RWPE1 (cell line): ENCODE data around the gene PRR7.

Experiments
- CTCF ChIA-PET: fragments of 350-600 bp; sonication (Branson Sonifier 250); formaldehyde crosslinking; extraction: SDS; loops from one replicate; lab custom pipeline; 2021; lab: Yijun Ruan, JAX
- POLR2A ChIA-PET: fragments of 400-600 bp; formaldehyde crosslinking; extraction: SDS; loops from one replicate; lab custom pipeline; 2020; ENCODE audit warnings: antibody characterized with exemption; ENCODE audit not compliant: low non-redundant PET; lab: Yijun Ruan, JAX
- DNase-seq: peaks from one replicate; pipeline ENCODE4 v3.0.0; 2012; ENCODE audit warnings: low spot score
- H3K27ac ChIP-seq: fragments of 450-650 bp; 2 replicates; pipeline ENCODE4 v1.5.1; 2017
- CTCF ChIP-seq: fragments of 450-650 bp; conservative IDR thresholded peaks from 2 replicates; pipeline ENCODE4 v1.5.1; 2017; ENCODE audit warnings: low read depth, mild to moderate bottlenecking

PRR7 gene

GRCh38 chr5:177427919-177428573 lies 18.6 kb upstream of the PRR7 start:
- POLR2A ChIA-PET = no interaction called here
- H3K27ac ChIP-seq = peak overlapping the region; percentile 94
- no peak for DNase-seq
- TF ChIP-seq CTCF = no peak
- CTCF ChIA-PET = interaction anchor here (1.7 to 9.8 kb wide), 2 partner anchors 25 to 57 kb away, joined by 3 to 100 read pairs; no protein-coding TSS in a partner anchor

- CTCF ChIA-PET = interaction anchor here (0.6 to 9.8 kb wide), 3 partner anchors 17 to 58 kb away, joined by 3 to 100 read pairs (median 3); no protein-coding TSS in a partner anchor
- no peak for DNase-seq
- no peak for TF ChIP-seq CTCF
- H3K27ac ChIP-seq = peak overlapping the region; percentile 94
- POLR2A ChIA-PET = interaction anchor here (0.6 to 1.1 kb wide), 5 partner anchors 9 to 574 kb away, joined by 3 to 5 read pairs (median 3); no protein-coding TSS in a partner anchor
These were observed 17.9 kb upstream of the PRR7 start for GRCh38 chr5:177428574-177429217.

- no peak for DNase-seq
- POLR2A ChIA-PET = interaction anchor here (0.6 to 1.1 kb wide), 5 partner anchors 10 to 573 kb away, joined by 3 to 5 read pairs (median 3); no protein-coding TSS in a partner anchor
- no peak for TF ChIP-seq CTCF
- CTCF ChIA-PET = interaction anchor here (0.6 to 9.8 kb wide), 4 partner anchors 18 to 59 kb away, joined by 3 to 100 read pairs (median 6); no protein-coding TSS in a partner anchor
- H3K27ac ChIP-seq = peak overlapping the region; percentile 94
These were observed 17.2 kb upstream of the PRR7 start for GRCh38 chr5:177429248-177430040.

GRCh38 chr5:177430140-177430951 lies 16.3 kb upstream of the PRR7 start:
- no peak for DNase-seq
- no peak for TF ChIP-seq CTCF
- H3K27ac ChIP-seq = peak overlapping the region; percentile 94
- POLR2A ChIA-PET = interaction anchor here (0.6 kb wide), 1 partner anchor 17 kb away, joined by 3 read pairs; no protein-coding TSS in a partner anchor
- CTCF ChIA-PET = interaction anchor here (0.6 to 9.8 kb wide), 5 partner anchors 16 to 70 kb away, joined by 3 to 100 read pairs (median 4); partner anchors contain the start of gene PRR7

- ChIA-PET CTCF (interaction anchor here (0.6 to 9.8 kb wide), 5 partner anchors 13 to 69 kb away, joined by 3 to 100 read pairs (median 4); partner anchors contain the start of gene PRR7), POLR2A (no interaction called here)
- no peak for DNase-seq
- TF ChIP-seq CTCF = no peak
- H3K27ac ChIP-seq = peak overlapping the region; percentile 94
These were observed 15.7 kb upstream of the PRR7 start for GRCh38 chr5:177430972-177431316.
